ENCODE results near the gene FAM163B. TPM values are rescaled to one million over a fixed set of nuclear protein-coding genes. Genes with fewer than 3 reads are reported as not detected.

FAM163B gene
- total RNA-seq, 4 donors from 2014 or later: not detected

GRCh38 chr9:133602277-133602676 is 6.9 kb downstream of the FAM163B start:
- no peak for TF ChIP-seq CTCF (IDR thresholded peaks at IDR 0.05; ENCODE audit: low read depth)

GRCh38 chr9:133601746-133602145 is 7.4 kb downstream of the FAM163B start:
- no peak for TF ChIP-seq CTCF (IDR thresholded peaks at IDR 0.05; ENCODE audit: low read depth)

- TF ChIP-seq CTCF (IDR thresholded peaks at IDR 0.05; ENCODE audit: low read depth): no peak
Measured at GRCh38 chr9:133600739-133601138, 8.4 kb downstream of the FAM163B start.

GRCh38 chr9:133599470-133600173 is 9.6 kb downstream of the FAM163B start:
- no peak for TF ChIP-seq CTCF (IDR thresholded peaks at IDR 0.05; ENCODE audit: low read depth)

GRCh38 chr9:133598978-133599377 is 10.2 kb downstream of the FAM163B start:
- no peak for TF ChIP-seq CTCF (IDR thresholded peaks at IDR 0.05; ENCODE audit: low read depth)

- no peak for TF ChIP-seq CTCF (IDR thresholded peaks at IDR 0.05; ENCODE audit: low read depth)
Measured at GRCh38 chr9:133597316-133597957, 11.8 kb downstream of the FAM163B start.

GRCh38 chr9:133595910-133596309 is 13.3 kb downstream of the FAM163B start:
- no peak for TF ChIP-seq CTCF (IDR thresholded peaks at IDR 0.05; ENCODE audit: low read depth)

All from subcutaneous adipose tissue (tissue), 4 donors.